Bone marrow (tissue), 2 donors: ENCODE results near the gene INO80C.
"Not testable (repeated sequence)": the region's sequence is repeated elsewhere in the genome, so short reads cannot be mapped to it uniquely, and the experiment has no call there.

Source experiments
- DNase-seq, 2 donors: peaks; one replicate each; lab custom pipeline; 2025; lab: John Stamatoyannopoulos, UW

INO80C gene

DNA sequence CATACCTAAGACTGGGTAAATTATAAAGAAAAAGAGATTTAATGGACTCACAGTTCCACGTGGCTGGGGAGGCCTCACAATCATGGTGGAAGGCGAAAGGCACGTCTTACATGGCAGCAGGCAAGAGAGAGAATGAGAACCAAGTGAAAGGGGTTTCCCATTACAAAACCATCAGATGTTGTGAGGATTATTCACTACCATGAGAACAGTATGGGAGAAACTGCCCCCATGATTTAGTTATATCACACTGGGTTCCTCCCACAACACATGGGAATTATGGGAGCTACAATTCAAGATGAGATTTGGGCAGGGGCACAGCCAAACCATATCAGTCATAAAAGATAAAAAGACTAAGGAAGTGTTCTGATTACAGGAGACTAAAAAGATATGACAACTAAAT lies 8.5 kb downstream of the INO80C start:
- DNase-seq: not testable (repeated sequence)

DNA sequence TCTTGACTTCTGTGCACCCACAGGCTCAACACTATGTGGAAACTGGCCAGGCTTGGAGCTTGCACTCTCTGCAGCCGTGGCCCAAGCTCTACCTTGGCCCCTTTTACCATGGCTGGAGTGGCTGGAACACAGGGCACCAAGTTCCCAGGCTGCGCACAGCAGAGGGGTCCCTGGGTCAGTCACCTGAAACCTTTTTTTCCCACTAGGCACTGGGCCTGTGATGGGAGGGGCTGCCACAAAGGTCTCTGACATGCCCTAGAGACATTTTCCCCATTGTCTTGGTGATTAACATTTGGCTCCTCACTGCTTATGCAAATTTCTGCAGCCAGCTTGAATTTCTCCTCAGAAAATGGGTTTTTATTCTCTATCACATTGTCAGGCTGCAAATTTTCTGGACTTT lies 9.4 kb downstream of the INO80C start:
- not testable (repeated sequence) for DNase-seq

DNA sequence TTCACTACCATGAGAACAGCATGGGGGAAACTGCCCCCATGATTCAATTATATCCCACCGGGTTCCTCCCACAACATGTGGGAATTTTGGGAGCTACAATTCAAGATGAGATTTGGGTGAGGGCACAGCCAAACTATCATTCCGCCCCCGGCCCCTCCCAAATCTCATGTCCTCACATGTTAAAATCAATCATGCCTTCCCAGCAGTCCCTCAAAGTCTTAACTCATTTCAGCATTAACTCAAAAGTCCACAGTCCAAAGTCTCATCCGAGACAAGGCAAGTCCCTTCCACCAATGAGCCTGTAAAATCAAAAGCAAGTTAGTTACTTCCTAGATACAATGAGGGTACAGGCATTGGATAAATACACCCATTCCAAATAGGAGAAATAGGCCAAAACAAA lies 10.2 kb downstream of the INO80C start:
- DNase-seq: not testable (repeated sequence)

DNA sequence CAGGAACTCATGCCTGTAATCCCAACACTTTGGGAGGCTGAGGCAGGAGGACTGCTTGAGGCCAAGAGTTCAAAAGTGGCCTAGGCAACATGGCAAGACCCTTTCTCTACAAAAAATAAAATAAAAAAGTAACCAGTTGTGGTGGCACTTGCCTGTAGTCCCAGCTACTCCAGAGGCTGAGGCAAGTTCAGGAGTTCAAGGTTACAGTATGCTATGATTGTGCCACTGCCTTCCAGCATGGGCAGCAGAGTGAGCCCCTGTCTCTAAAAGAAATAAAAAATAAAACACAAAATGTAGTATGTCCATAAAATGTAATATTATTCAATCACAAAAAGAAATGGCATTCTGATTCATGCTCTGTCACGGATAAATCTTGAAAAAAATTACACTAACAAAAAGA lies 11.9 kb downstream of the INO80C start:
- DNase-seq: no peak

DNA sequence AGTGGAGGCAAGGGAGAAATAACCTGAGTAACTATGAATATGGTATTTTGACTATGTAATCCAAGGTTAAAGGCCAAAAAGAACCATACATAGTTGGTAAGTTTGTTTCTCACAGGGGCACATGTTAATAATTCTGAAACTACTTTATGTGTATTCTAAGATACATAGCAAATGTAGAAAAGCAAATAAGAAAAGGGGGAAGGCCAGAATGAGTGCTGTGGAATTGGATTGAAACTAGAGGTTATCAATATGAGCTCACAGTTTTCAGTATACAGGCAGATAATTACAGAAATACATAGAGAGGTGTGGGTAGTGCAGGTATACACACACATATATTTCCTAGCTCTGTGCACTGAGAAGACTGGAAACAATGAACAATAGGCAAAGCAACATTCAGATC lies 13.7 kb downstream of the INO80C start:
- DNase-seq: no peak

DNA sequence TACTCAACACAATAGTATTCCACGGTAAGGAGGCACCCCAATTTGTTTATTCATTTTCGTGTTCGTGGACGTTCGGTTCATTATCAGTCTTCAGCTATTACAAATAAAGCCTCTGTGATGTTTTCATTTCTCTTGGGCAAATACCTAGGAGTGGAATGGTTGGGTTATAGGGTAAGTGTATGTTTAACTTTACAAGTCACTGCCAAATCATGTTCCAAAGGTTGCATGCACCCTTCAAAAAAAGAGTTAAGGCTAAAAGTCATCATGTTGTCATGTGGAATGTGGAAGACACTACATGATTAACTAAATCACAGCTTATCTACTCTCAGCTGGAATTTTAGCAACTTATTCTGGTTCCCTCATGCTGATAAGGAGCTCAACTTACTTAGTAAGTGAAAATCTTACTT lies 15.8 kb downstream of the INO80C start:
- DNase-seq: no peak

DNA sequence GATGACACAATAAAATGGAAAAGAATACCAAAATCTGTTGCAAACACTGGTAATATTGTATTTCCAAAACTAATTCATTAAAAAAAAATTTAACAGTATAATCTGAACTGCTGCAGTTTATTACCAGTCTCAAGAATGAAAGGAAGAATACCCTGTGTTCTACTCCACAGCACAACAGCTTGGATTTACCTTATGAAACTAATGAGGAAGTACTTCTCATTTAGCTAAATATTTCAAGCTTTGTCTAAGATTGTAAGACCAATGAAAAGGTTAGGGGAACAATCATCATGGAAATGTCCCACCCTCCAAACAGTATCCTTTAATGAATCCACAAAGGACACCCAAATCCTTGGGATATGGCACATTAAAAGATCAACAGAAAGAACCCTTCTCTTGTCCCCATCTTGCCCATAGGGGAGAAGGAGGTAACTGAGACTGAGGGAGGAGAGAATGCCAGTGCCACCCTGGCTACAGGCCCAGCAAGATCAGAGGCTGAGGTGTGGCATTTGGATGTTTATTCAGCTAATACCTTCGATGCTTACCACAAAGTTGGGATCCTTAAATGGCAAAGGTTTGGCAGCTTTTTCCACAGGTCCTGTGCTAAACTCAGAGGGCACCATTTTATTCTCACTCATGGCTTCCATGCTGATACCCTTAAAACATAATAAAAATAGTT lies 17.7 kb downstream of the INO80C start:
- peak in 1 of 2 donors; percentile 20 for DNase-seq

DNA sequence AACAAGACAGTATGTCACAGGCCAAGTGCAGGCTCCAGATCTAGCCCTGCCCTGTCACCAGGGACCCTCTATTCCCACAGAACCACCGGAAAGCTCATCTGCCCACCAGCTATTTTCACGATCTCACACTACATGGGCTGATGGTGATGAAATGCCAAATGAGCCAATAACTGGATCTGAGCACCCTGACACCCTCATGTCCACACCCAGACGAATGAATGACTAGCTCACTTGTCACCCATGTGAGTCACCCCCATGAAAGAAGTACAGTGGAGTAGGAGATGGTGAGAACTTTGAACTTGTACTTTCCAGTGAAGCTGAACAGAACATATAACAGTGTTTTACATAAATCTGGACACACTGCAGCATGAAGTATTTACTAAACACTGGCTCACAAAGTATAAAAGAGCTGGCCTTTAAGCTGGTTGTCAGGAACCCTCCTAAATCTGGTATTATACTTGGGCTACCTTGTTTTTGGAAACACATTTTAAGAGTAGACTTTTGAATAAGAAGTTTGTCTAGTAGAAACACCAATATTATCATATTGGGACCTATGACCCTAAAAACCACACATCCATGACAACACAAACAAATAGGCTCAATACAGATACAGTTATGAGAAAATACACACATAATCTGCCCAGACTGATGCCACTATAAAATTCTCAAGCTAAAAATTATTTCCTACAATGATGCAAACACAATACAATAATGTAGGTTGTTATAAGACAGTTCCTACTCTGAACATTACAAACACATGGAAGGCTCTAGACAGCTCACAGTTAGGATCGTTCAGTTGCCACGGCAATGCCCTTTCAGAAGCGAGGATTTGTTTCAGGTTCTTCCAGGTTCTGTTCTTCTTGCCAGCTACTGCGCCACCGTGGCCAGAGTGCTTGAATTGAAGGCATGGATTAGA lies 19.0 kb downstream of the INO80C start:
- DNase-seq: peak in 1 of 2 donors; percentile 23

DNA sequence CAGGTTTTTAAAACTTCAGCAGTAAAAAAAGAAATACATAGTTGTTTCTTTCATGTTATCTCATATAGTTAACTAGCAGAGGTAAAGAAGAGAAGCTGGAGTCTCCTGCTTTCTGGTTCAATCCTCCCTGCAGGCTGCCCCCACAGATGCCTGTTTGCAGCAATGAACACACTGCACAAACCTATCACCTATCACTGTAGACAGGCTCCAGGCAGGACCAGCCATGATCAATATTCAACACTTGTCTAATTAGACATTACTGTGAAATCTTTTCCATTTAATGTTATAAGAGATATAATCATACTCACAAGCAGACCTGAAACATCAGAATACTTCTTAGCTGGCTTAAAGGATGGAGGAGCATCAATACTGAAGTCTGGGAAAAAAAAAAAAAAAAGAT lies 19.8 kb downstream of the INO80C start:
- DNase-seq: no peak

DNA sequence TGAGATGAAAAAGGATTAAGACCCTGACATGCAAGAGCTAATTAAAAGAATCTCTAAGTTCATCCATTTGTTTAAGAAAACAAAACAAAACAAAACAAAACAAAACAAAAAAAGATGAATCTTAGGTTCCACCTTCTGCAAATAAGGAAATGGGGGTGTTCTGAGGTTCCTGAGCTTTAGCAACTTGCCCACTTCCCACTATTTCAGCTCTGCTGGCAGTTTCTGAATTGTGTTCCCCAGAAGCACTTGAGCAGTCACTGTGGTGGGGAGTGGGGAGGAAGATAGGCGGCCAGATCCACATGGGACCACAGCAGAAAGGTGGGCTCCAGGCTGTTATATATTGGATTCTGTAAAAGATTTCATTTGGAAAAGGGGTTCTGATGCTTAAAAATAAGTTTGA lies 20.3 kb downstream of the INO80C start:
- DNase-seq: no peak

DNA sequence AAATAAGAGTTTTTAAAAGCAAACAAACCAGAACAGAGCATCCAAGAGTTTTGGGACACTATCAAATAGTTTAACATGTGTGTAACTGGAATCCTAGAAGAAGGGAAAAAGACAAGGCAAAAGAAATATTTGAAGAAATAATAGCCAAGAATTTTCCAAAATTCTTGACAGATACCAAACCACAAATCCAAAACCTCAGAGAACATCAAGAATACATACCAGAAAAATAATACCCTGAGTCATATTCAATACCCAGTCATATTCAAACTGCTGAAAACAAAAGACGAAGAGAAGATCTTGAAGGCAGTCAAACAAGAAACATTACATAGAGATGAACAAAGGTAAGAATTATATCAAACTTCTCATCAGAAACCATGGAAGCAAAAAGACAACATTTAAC lies 22.9 kb downstream of the INO80C start:
- DNase-seq: no peak

DNA sequence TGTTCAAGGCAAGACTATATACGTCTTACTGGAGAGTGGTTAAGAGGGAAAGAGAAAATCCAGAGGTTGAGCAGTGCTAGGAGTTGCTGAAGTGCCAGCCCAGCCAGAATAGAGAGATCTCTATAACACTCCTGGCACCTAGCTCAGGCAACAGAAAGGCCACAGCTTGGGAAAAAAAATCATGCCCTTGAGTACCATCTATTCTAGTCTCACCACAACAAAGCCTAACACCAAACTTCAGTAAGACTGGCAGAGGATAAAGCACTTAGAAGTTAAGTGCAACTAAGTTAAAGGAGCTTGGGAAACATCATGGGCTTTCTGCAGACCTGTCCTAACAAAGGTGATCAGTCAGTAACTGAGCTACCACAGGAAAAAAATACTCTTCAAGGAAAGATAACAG lies 24.2 kb downstream of the INO80C start:
- no peak for DNase-seq

DNA sequence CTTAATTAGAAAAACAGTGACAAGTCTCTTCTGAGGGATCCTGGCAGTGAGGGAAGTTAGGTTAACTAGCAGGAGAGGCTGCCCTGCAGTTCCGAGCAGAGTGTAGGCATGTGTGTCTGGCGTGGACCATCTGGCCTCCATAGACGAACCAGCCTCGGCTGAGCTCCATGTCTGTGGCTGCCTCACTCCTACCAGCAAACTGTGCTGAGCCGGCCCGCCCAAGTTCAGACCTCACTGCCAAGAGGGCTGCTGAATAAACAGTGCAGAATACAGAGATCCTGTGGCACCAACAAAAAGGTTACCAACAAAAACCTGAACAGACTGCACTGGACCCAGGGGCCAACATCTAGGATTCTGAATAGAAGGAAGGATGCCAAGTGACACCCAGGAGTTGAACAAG lies 27.3 kb downstream of the INO80C start:
- DNase-seq: no peak

DNA sequence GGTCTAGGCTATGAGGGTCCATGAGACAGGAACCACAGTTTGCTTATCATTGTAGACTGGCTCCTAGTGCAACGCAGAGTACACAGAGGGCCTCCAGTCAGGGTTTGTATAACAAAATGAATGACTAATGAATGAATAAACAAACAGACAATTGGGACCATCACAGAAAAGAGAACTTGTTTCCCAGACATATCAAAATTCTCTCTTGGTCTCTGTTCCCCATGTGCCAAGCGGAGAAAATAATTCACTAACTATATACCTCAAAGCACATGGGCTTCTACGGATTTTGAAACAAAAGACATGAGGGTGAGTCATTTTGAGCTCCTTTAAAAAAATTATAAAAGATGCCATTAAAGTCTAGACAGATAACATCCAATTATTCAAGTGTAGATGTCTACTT lies 28.0 kb downstream of the INO80C start:
- DNase-seq: no peak

DNA sequence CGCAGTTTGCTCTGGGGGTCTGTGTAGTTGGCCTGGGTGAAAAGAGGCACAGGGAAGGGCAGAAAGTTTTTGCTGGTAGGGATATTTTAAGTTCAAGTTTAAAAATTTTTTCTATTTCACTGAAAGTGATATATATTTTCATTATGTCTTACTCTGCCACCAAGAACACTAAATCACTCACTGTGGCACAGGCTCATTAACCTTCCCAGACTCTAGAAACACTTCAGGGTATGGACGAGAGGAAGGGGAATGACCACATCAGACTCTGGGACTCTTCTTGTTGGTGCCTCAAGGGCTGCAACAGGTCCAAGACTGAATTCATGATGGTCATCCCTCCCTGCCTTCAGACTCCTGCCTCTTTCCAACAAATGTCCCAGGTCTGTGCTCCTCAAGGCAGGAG lies 29.0 kb downstream of the INO80C start:
- no peak for DNase-seq

DNA sequence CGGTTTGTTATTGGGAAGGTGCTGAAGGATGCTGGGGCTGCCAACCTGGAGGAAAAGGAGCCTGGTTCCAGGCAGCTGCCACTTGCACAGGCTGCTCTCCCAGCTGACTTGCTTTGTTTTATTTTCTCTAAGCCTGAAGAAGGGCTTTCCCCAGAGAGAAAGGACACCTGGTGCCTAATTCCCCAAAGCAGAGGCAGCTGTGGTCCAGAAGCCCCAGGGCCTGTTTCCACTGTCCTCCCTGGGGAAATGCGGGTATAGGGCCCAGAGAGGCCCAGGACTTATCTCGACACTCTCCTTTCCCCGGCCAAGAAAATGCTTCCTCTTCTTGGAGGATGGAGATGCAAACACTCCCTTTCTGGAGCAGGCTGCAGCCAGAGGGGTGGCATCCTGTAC lies 30.1 kb downstream of the INO80C start:
- no peak for DNase-seq

DNA sequence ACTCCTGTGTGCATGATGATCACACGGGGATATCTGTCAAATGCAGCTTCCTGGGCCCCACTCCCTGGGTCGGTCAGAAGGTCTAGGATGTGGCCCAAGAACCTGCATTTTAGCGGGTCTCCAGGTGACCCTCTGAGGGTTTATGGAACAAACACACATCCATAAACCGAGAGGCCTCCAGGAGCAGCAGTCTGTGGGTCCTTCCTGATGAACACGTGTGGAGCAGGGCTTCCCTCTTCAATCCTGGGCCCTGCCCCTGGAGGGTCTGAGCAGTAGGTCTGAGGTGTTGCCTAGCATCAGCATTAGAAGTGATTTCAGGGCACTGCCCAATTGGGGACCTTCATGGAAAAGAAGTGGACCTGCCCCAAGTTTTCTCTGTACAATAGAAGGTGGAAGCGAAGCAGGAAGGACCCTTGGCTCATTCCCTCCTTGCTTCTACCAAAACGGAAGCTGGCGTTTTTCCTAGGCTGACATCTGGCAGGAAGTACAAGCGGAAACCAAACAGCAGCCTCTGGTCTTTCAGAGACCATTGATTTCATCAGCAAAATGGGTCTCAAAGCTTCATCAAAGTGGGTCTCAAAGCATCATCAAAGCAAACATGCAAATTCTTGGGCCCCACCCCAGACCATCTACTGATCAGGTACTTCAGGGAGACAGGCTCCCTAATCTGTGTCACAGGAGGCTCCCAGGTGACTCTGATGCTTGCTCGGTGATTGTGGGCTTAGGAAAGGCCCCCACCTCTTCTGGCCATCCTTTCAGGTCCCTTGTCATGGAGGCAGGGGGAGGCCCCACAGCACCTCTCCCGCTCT lies 30.7 kb downstream of the INO80C start:
- DNase-seq: no peak

DNA sequence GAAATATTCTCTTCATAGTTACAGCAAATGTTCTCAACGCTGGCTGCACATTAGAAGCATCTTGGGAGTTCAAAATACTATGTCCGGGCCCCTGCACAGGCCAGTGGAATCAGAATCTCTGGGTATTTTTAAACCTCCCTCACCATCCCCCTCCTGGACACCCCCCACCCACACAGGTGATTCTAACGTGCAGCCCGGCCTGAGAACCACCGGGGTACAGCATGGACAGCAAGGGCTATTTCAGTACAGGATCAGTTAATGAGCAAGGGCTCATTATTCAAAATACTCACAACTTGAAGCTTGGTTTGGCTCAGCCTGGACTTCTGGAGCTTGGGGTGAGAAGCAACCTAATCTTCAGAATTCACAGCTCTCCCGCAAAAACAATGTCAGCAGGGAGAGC lies 31.4 kb downstream of the INO80C start:
- DNase-seq: no peak

DNA sequence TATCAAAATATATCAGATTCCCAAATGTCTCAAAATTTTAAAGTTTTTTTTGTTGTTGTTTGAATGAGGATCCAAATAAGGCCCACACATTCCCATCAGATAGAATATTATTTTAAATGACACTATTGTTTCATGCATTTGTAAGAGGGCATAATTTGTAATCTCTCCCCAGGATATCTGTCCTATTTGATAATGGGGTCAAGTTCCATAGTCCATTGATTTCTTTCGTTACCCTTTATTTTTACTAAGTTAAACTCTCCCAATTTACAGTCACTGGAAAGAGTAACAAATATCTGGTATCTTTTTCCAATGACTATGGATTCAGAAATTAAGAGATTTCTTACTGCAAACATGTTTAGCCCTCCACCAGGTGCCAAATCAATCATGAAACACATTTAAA lies 32.4 kb downstream of the INO80C start:
- no peak for DNase-seq

DNA sequence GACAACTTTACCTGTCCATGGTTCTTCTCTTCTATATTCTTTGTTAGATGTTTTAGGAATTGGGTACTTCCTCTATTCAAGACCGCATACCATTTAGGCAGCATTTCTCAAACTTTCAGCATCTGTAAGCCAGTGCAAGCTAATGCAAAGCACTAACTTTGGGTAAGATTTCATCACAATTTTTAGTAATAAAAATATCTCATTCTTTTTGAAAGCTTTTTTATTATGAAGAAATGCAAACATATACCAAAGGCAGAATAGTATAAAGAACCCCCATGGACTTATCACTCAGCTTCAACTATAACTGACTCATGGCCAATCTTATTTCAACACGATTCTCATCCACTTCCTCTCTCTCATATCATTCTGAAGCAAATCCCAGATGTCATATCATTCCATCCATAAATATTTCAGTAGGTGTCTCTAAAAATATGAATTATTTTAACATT lies 32.9 kb downstream of the INO80C start:
- DNase-seq: peak in 1 of 2 donors; percentile 56

DNA sequence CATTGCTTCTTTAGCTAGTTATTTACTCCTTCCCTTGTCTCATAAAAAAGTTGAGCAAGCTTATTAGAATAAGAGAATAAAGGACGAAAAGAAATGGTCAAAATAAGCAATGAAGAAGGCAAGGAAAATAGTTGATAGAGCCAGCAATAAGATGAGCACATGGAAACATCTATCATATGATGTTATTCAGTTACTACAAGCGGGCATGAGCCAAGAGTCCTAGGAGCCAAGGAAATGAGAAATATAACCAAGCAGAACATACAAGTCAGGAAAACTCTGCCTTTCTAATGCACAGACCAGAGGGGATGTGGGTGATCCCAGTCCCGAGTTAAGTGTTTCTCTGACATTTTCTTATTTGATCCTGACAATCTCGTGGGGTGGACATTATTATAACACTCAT lies 33.9 kb downstream of the INO80C start:
- no peak for DNase-seq

DNA sequence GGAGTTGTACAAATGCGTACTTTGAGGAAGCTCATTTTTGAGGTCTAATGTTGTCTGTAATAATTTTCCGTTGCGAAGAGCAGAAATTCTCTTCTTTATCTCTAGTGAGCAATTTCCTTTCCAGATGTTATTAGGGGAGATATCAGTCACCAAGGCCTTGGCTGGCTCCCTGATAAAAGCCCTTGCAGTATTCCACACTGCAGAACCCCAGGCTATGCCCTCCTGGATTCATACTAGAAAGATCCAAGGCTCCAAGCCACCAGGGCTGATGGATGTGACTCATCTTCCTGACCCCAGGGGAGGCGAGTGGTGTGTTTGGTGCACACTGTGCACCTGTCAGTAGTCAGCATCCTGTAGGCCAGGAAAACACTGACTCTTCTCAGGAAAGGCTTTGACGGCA lies 34.7 kb downstream of the INO80C start:
- DNase-seq: peak in 1 of 2 donors; percentile 84

DNA sequence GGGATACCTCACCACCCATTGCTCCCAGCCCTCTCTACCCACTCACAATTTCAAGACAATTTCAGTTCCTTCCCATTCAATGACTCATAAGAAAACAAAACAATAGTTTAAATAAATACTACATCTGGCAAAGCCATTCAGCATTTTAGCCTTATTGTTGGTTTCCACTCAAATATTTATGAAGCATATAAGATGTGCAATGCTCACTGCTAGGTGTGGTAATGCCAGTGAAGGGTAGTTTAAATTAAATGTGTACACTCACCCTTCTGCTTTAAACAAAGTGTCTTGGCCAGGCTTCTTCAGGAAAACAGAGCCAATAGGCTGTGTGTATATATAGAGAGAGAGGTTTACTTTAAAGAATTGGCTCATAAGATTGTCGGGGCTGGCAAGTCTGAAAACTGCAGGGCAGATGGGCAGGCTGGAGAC lies 37.0 kb downstream of the INO80C start:
- no peak for DNase-seq
